Measurements from ENCODE around the gene ARHGAP10.
"Not testable (repeated sequence)": the region's sequence is repeated elsewhere in the genome, so short reads cannot be mapped to it uniquely, and the experiment has no call there.

ARHGAP10 gene

DNA sequence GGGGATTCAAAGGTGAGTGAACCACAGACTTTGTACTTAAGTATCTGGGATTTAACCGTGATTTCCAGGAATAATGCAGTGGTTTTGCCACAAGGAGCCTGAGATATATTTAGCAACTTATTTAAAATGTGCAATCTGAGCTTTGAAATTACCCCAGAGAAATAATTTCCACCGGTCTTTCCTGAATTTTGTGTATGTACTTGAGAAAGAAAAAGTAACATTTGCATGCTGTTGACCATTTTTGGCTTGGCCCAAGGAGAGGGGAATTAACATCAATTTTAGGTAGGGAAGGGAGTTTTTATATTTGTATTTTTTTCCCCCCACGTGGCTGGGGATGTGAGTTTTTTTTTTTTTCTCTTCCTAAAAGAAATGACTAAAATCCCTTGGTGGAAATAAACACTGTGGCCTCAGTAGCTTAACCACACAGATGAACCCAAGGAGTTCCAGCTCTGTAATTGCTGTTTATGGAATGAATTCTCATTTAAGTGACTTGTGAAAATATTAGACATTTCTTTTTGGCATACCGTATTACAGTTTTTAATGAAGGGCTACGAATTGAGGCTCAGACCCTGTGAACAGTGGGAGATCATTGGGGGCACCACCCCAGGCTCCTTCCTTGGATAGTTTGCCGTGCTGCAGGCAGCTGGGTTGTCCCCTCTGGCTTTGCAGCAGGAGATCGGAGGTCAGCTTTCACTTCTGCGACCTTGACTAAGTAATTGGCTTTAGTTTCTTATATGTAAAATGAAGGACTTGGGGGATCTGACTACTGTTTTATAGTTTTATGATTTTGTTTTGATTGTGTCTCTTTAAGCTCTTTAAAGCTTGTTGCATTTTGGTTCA, 116.1 kb downstream of the ARHGAP10 start:
- DNase-seq (ENCODE audit: low read depth): no peak

DNA sequence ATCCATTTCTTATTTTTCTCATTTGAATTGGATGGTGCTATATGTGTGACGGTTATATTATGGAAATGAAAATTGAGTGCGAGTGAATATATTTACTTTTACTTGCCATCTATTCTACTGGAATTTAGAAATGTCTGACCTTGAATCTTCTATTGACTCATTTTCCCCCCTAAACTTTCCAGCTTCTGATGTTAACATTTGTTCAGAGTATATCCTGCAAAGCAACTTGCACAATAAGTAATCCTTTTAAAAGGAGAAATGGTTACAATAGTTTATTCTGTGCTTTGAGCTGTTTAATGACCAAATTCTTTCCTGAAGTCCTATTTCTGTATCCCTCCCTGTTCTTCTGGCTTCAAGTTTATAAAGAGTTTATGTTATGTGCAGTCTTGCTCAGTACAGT, 116.7 kb downstream of the ARHGAP10 start:
- DNase-seq (ENCODE audit: low read depth): peak; percentile 62

DNA sequence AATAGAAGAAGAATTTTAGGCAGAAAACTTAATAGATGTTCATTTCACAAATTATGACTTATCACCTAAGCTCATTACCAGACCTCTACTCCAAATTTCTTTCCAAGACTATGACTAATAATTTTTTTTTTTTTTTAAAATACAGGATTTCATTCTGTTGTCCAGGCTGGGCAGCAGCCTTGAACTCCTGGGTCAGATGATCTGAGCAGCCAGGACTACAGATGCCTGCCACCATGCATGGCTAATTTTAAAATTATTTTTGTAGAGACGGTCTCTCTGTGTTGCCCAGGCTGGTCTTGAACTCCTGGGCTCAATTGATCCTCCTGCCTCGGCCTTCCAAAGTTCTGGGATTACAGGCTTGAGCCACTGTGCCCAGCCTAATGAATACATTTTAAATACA, 119.2 kb downstream of the ARHGAP10 start:
- DNase-seq (ENCODE audit: low read depth): no peak

DNA sequence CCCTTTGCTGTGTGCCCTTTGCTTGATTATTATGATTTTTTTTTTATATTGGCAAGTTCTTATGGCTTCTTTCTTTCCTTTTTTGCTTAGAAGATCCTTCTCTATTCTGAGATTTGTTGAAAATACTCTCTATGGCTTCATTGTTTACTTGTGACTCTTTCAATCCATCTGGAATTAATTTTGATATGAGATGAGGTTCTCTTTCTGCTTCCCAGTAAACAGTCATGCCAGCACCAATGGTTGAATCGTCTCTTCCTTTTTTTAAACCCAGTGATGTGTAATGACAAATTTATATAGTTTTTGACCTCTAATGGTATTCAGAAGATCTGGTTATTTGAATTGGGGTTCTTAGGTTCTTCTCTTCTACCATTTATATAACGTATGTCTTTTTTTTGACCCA, 121.8 kb downstream of the ARHGAP10 start:
- DNase-seq (ENCODE audit: low read depth): no peak

DNA sequence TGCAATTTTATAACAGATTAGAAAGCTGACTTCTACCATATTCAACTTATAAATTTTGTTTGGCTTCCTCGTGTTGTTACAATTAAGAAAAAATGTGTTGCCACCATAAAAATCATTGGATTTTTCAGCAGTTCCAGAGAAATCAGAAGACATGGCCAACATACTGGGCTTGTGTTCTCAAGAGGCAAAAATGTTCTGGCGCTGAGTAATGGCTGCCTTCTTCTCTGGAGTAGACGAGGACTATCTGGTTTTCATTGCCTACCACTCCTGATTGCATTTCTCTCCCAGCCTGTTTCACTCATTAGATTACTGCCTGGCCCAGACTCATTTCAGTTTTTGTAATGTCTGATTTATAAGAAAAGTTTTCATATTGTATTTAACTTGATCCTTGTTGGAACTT, 122.3 kb downstream of the ARHGAP10 start:
- no peak for DNase-seq (ENCODE audit: low read depth)

DNA sequence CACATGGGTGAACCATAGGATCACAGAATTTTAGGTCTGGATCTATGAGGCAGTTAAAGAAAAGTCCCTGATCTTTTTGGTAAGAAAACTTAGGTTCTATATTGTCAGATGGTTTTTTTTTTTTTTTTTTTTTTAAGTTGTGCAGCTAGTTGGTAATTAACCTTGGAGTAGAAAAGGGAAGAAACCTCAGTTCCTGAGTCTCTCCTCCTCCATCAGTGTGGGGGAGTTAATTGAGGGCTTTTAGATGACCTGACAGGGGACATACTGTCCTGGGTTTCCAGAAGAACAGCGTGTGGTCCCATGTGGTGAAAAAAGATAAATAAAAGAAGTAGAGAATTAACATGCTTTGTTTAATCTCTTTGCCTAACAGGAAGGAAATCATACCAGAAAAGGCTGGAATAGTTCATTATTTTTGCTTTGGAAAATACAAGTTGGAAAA, 123.7 kb downstream of the ARHGAP10 start:
- no peak for DNase-seq (ENCODE audit: low read depth)

DNA sequence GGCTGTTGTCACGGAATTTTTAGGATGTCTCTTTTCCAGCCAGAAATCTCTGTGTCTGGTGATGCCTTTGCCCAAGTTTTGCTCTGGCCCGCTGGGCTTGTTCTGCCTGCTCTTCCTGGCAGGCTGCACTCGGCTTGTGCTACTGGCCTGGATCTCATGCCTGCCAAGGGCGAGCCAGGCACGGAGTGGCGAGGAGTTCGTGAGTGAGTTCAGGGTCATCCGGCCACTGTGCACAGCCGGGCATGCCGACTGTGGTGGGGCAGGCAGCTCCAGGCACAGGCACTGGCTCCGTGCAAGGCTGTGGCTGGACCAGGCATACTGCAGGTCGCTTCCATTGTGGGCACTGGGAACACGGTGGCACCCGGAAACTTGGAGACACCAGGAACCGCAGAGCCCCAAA, 129.1 kb downstream of the ARHGAP10 start:
- no peak for DNase-seq (ENCODE audit: low read depth)

DNA sequence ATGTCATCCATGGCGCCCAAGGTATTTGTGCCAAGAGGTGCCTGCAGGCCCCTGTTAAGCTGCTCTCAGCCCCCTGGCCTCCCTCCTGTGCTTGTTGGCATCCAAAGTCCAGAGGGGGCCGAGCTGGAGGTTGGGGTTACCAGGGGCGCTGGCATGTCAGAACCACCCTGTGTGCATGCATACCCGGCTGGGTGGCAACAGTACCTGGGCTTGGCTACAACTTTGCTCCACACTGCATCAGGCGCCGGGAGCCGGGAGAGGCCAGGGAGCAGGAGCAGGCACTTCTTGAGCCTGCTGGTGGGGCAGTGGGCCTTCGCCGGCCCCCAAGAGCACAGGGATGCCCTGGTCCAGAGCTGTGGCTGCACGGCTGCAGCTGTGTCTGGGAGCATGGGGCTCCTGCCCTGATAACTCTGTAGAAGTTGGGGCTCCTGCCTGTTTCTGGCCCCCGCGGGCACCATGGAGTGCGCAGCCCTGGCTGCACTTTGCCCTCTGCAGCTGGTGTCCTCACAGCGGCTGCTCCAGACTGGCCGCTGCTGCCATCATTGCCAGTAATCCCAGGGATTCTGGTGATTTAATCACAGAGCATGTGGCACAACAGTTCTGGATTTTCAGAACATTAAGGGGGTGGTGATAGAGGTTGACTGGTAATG, 130.3 kb downstream of the ARHGAP10 start:
- no peak for DNase-seq (ENCODE audit: low read depth)

DNA sequence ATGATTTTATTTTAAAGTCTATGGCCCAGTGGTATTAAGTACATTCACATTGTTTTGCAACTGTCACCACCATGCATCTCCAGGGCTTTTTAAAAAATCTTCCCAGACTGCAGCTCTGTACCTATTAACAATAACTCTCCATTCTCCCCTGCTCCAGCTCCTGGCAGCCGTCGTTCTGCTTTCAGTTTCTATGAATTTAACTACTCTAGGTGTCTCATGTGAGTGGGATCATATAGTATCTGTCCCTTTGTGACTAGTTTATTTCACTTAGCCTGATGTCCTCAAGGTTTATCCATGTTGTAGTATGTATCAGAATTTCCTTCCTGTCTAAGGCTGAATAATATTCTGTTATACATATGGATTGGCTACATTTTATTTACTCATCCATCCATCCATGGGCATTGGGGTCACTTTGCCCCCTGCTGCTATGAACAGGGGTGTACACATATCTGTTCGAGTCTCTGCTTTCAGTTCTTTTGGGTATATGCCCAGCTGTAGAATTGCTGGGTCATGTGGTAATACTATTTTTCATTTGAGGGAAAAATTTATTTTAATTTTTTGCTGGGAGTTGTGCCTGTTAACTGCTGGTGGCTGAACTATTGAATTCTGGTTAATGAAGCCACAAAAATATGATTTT, 131.3 kb downstream of the ARHGAP10 start:
- DNase-seq (ENCODE audit: low read depth): no peak

DNA sequence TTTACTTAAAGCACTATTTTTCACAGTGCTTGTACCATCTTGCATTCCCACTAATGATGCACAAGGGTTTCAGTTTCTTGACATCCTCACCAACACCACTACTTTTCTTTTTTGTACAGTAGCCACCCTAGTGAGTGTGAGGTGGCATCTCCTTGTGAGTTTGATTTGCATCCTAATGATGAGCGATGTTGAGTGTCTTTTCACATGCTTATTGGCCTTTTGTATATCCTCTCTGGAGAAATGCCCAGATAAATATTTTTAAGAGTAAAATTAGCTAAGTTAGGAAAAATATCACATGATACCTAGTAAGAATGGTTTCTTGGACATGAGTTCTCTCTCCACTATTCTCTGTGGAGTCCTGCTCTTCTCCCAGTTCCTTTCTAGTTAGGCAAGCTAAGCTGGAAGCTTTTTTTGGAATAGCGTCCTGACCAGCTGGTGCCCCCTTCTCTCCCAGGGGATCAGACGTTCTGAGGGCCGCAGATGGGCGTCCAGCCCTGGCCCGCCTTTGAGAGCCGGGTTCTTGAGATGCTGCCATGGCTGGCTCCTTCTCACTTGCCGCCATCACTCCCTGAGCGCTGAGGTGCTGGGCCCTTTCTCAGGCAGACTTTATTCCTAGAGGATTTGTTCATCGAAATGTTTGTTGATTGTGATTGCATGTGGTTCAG, 132.1 kb downstream of the ARHGAP10 start:
- DNase-seq (ENCODE audit: low read depth): no peak

DNA sequence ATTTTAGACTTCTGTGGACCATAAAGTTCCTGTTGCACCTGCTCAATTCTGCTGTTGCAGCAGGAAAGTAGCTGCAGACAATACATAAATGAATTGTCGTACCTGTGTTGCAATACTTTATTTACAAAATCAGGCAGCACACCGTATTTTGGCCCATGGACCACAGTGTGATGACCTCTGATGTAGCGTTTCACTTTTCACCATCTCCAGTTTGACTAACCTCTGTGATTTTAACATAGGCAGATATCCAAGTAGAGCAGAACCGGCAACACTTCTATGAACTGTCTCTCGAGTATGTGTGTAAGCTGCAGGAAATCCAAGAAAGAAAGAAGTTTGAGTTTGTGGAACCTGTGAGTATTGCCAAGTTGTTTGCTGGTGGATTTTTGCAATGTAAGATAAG, 132.7 kb downstream of the ARHGAP10 start:
- peak; percentile 55 for DNase-seq (ENCODE audit: low read depth)

DNA sequence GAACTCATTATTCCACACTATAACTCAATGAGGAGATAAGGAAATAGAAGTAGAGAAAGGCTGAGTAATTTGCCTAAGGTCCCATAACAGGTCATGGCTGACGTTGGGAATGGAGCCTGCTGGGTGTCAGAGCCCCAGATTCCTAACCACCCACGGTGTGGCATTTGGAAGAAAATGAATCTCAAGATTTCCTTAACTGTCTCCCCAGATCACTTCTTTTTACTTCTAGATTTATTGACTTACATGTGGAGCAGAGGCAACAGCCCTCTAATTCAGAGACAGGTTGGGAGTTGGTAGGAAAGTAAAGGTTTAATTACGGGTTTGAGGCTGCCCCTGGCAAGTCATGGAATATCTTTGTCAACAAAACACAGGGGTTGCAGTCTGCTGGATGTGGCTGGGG, 134.0 kb downstream of the ARHGAP10 start:
- peak; percentile 48 for DNase-seq (ENCODE audit: low read depth)

DNA sequence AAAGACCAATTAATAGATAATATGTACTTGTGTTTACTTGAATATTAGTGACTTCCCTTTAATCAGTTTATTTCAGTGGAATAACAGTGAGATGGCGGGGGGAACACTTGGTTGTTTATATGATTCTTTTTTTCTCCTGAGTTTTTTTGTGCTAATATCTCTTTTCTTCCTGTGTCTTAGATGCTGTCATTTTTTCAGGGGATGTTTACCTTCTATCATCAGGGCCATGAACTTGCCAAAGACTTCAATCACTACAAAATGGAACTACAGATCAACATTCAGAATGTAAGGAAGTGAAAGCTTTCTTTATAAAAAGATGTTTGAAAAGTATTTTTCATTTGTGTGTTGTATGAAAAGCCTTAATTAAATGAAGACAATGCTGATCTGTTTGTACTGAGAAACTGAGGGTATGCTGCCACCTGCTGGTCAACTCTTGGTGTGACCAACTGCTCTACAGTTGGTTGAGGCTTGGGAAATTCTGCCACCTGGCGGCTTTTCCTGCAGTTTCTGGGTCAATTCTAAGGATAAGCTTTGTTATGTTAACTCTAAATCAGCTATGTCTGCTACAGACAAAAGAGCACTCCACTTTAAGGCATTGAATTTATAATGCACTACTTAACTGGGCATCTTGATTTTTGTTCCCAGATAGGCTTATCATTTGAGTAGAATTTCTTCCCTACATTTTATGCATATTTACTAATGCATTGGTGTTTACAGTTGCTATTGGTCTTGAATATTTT, 134.8 kb downstream of the ARHGAP10 start:
- DNase-seq (ENCODE audit: low read depth): peak; percentile 87

DNA sequence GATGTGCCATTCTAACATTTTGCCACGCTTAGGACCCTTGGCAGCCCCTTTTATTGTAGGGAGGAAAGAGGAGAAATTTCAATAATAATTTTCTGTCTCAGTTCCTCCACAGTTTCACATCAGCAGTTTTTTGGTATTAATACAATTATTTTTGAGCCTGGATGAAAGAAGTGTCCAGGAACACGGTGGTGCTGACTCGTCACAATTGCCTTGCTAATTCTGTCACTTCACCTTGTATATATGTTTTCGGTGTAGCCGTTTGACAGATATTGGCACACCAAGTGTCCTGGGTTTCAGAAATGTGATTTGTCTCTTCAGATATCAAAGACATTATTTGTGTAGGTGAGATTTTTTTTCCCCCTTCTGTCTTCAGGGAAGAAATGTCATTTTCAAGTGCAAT, 142.2 kb downstream of the ARHGAP10 start:
- no peak for DNase-seq (ENCODE audit: low read depth)

DNA sequence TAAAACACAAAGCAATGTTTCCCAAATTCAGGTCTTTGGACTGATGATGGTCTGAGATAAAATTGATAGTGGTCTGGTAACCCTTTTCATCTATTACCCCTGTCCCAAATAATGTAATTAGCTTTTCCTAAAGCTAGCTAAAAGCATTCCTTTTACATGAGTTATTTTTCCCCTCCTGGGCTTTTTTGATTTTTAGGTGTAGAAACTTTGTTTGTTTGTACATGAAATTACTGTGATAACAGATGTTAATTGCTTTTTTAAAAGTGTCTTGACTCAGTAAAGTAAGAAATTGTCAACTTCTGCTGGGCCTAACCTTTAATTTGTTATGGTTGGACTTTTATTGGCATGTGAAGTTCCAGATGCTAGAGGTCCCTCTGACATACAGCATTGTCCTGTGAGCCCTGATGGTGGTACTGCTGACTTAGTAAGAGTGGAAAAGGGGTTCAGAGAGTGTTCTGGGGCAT, 145.5 kb downstream of the ARHGAP10 start:
- no peak for DNase-seq (ENCODE audit: low read depth)

DNA sequence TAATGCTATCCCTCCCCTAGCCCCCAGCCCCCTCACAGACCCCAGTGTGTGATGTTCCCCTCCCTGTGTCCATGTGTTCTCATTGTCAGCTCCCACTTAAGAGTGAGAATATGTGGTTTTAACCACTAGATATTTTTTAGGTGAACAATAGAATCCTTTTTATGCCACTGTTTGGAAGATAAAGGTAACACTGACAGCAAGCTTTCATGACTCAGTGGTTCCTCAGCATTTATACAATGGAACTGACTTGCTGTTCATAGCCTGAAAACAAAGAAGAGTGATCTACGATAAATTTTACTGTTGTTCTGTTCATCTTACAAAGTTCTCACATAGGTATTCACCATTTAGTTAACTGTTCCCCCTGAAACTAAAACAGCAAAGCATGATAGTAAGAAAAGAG, 147.8 kb downstream of the ARHGAP10 start:
- DNase-seq (ENCODE audit: low read depth): no peak

DNA sequence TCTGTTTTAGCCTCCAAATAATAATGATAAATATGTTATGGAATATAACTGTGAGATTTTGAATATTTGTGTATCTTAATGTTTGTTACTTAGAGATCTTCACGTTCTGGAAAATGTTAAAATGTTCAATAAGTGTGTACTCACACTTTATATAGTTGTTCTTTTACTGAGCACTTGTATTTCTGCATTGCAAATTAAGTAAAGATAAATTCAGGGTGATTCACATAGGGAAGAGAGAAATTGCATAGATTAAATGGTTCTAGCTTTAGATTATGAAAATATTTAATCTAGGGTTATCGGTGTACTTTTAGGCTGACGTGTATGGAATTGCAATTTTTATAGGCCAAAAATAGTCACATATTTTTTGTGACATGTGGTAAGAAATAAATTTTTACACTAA, 148.6 kb downstream of the ARHGAP10 start:
- DNase-seq (ENCODE audit: low read depth): no peak

DNA sequence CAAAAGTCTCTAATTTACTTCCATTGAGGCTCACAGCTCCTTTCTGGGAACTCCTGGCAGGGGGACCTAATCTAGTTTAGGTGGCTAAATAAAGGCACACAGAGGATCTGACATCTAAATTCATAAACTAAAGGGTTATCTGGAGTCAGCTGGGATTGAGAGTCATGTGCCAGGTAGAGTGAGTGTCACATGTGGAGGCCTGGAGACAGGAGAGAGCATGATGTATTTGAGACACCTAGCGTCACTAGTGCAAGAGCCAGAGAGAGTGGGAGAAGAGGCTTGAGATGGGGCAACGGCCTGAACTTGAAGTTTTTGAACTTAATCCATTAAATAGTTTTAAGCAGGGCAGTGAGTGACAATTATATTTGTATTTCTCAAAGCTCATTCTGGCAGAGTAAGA, 152.6 kb downstream of the ARHGAP10 start:
- no peak for DNase-seq (ENCODE audit: low read depth)

DNA sequence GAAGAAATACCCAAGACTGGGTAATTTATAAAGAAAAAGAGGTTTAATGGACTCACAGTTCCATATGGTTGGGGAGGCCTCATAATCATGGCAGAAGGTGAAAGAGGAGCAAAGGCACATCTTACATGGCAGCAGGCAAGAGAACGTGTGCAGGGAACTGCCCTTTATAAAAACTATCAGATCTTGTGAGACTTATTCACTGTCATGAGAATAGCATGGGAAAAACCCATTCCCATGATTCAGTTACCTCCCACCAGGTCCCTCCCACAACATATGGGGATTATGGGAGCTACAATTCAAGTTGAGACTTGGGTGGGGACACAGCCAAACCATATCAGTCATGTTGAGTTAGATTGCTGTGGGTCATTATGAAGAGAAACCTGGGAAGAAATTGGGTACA, 153.3 kb downstream of the ARHGAP10 start:
- not testable (repeated sequence) for DNase-seq (ENCODE audit: low read depth)

DNA sequence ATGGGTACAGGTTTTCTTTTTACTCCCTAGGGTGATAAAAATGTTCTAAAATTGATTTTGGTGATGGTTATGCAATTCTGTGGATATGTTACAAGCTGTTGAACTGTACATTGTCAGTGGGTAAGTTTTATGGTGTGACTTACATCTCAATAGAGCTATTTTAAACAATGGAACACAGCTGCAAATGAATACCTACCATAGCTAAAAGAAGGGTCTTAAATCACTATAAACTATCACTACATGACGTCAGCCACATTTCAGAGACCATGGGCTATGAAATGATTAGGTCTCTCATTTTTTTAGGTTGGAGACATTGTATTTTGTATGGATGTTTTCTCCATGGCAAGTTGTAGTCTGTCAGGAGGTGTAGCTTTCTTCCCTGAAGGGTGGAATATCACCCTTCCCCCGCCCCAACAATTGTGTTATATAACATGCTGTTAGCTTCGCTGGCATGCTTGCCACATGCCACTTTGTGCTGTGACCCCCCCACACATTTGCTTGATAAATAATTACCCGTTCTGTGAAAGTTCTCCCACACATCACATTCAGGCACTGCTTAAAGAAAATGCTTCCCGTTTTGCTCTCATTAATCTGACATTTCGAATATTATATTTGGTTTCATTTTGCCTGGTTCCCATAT, 159.7 kb downstream of the ARHGAP10 start:
- no peak for DNase-seq (ENCODE audit: low read depth)

DNA sequence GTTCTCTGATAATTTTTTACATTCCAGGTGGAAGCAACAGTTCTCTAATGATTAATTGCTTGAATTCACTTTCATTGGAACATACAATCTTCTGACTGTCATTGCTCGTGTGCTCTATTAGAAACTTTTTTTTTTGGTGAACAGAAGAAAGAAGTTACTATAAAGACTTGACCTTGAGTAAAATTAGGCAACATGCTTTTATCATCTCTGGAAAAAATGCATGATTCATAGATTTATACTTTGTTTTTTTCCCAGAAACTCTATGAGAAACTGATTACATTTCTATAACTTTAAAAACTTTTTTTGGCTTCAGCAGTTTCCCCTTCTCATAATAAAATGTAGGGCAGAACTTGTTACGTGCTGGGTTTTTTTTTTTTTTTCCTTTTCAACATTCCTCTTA, 167.6 kb downstream of the ARHGAP10 start:
- peak; percentile 62 for DNase-seq (ENCODE audit: low read depth)

Measured in iris pigment epithelial cell (primary cell).